ENCODE measurements around the gene EXOG.

The EXOG gene

GRCh38 chr3:38522002-38522401 lies 25.9 kb downstream of the EXOG start:
- Histone ChIP-seq H3K36me3 (ENCODE audit: low read length) (peaks cover 15% of the 10 kb centered on the region; the same call in 1 of the 2 replicates), H3K9me3 (ENCODE audit: insufficient read depth, low read length) (no peaks in the 10 kb centered on the region), H3K9ac (ENCODE audit: low read length) (no peak overlapping the region), H3F3A (ENCODE audit: insufficient read depth) (no peaks in the 10 kb centered on the region), H4K20me1 (ENCODE audit: low read depth, low read length) (no peaks in the 10 kb centered on the region), H3K79me2 (ENCODE audit: insufficient read depth, low read length) (no peaks in the 10 kb centered on the region), H2AFZ (ENCODE audit: low read depth, low read length, severe bottlenecking) (no peak overlapping the region), H3K9me2 (replicated peaks; ENCODE audit: insufficient read depth, low read length) (no peaks in the 10 kb centered on the region), H3K27me3 (ENCODE audit: low read length) (no peaks in the 10 kb centered on the region), H3K27ac (ENCODE audit: low read depth, low read length) (no peak overlapping the region), H3K4me2 (ENCODE audit: low read depth, low read length, poor library complexity, severe bottlenecking) (no peak overlapping the region), H3K4me3 (ENCODE audit: insufficient read depth, low read length, poor library complexity, severe bottlenecking) (no peak overlapping the region)
- TF ChIP-seq EZH2phosphoT487 (conservative IDR thresholded peaks at IDR 0.05; ENCODE audit: low read length) (no peak), CTCF (IDR thresholded peaks at IDR 0.05; ENCODE audit: insufficient read depth, low read length, poor library complexity, severe bottlenecking) (no peak)

- Histone ChIP-seq H3K4me2 (ENCODE audit: low read depth, low read length, poor library complexity, severe bottlenecking) (no peak overlapping the region), H3K9me2 (replicated peaks; ENCODE audit: insufficient read depth, low read length) (no peaks in the 10 kb centered on the region), H2AFZ (ENCODE audit: low read depth, low read length, severe bottlenecking) (no peak overlapping the region), H3K9me3 (ENCODE audit: insufficient read depth, low read length) (no peaks in the 10 kb centered on the region), H3K4me3 (ENCODE audit: insufficient read depth, low read length, poor library complexity, severe bottlenecking) (no peak overlapping the region), H4K20me1 (ENCODE audit: low read depth, low read length) (no peaks in the 10 kb centered on the region), H3K79me2 (ENCODE audit: insufficient read depth, low read length) (no peaks in the 10 kb centered on the region), H3K9ac (ENCODE audit: low read length) (no peak overlapping the region), H3K36me3 (ENCODE audit: low read length) (peaks cover 8% of the 10 kb centered on the region; the same call in 1 of the 2 replicates), H3K27ac (ENCODE audit: low read depth, low read length) (no peak overlapping the region), H3K27me3 (ENCODE audit: low read length) (no peaks in the 10 kb centered on the region), H3F3A (ENCODE audit: insufficient read depth) (no peaks in the 10 kb centered on the region)
- TF ChIP-seq EZH2phosphoT487 (conservative IDR thresholded peaks at IDR 0.05; ENCODE audit: low read length), result no peak
- no peak for TF ChIP-seq CTCF (IDR thresholded peaks at IDR 0.05; ENCODE audit: insufficient read depth, low read length, poor library complexity, severe bottlenecking)
Observed at GRCh38 chr3:38524141-38524739, 28.1 kb downstream of the EXOG start.

DNA sequence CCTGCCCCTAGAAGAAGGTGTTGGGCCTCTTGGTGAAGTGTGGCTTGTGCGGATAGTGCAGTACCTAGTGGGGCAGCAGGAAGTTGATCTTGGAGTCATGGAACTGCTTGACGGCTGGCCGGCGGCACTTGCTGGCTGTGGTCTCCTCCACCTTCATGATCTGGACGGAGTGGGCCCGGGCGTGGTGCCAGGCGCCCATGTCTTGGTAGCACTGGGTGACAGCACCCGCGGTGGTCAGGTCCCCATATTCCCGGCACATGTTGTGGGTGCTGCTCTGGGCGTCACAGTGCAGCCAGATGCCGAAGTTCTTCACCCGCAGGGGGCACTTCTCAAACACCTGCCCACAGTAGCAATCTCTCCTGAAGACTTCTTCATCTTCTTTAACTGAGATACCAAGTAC lies 30.7 kb downstream of the EXOG start:
- Histone ChIP-seq H3K36me3 (ENCODE audit: low read length) (peaks cover 5% of the 10 kb centered on the region; the same call in 1 of the 2 replicates), H3K9me3 (ENCODE audit: insufficient read depth, low read length) (no peaks in the 10 kb centered on the region), H3K4me2 (ENCODE audit: low read depth, low read length, poor library complexity, severe bottlenecking) (no peak overlapping the region), H2AFZ (ENCODE audit: low read depth, low read length, severe bottlenecking) (no peak overlapping the region), H4K20me1 (ENCODE audit: low read depth, low read length) (no peaks in the 10 kb centered on the region), H3K79me2 (ENCODE audit: insufficient read depth, low read length) (no peaks in the 10 kb centered on the region), H3F3A (ENCODE audit: insufficient read depth) (no peaks in the 10 kb centered on the region), H3K27ac (ENCODE audit: low read depth, low read length) (no peak overlapping the region), H3K27me3 (ENCODE audit: low read length) (no peaks in the 10 kb centered on the region), H3K9ac (ENCODE audit: low read length) (no peak overlapping the region), H3K9me2 (replicated peaks; ENCODE audit: insufficient read depth, low read length) (no peaks in the 10 kb centered on the region), H3K4me3 (ENCODE audit: insufficient read depth, low read length, poor library complexity, severe bottlenecking) (no peak overlapping the region)
- TF ChIP-seq CTCF (IDR thresholded peaks at IDR 0.05; ENCODE audit: insufficient read depth, low read length, poor library complexity, severe bottlenecking) (no peak), EZH2phosphoT487 (conservative IDR thresholded peaks at IDR 0.05; ENCODE audit: low read length) (no peak)

Data from SU-DHL-6 (cell line).